Retina (tissue), 1 donor: ENCODE measurements around the gene ERN1.

ENCODE experiments used
- DNase-seq: peaks from one replicate; pipeline ENCODE4 v3.0.0-alpha.2; 2016

ERN1 gene

DNA sequence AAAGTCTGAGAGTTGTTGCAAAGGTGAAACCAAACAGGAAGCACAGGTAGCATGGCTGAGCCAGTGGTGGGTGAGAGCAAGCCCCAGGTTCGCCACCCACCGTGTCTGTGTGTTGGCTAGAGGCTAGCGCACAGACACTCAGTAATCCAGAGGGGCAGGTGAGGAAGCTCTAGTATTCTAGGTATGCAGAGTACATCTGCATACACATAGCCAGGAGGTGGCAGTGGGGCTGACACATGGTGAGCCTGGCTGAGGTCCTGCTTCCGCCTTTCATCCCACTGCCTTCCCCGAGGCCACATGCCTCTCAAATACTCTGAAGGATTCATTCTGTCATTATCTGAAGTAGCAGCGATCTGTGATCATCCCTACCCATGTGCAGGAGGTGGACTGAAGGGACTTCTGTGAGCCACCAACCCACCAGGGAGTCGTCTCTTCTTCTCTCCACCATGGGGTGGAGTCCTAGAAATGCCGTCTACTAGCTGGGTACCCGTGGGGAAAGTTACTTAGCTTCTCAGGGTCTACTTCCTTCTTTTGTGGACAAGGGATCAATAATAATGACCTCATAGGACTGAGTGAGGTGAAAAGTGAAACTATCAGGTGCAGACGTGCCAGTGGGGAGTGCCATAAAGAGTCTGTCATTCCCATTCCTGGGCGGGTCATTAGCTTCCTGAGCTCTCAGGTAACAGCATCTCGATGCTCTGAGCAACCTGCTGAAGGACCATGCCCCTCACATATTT, 73.5 kb downstream of the ERN1 start:
- no peak for DNase-seq

DNA sequence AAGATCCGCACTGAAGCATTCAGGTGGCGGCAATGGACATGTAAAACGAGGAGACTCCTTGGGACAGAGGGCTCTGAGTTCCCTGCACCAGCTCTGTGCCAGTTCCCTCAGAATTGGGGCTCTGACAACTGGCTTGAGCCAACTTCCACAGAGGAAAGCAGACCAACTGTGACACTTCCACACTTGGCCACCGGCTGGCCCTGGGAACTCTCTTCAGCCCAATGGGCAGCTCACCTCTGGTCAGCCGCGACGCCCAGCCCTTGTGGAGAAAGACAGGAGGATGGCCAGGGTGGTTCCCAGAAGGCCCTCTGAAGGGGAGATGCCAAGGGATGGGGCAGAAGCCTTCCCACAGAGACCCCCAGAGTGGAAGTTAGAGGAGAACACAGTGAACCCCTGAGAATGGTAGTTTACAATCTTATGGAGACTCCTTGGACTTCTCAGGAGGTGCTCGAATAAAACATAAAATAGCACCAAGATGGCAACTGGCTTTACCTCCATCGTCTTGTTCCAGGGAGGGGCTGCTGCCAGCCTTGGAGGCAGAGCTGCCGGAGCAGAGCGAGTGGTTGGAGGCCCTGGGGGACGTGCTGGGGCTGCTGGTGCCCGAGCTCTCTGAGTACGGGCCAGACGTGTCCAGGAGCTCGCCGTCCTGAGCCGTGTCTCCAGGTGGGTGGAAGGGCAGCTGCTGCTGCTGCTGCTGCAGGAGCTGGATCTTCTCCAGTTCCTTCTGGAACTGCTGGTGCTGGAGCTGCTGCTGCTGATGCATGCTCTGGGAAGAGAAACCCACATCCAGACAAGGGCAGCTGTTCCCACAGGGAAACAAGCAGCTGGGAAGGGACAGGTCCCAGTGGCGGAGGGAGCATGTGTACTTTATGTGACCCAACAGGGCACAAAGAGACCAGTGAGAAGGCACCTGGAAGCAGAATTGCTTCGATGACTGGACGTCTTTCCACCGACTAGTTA, 74.5 kb downstream of the ERN1 start:
- DNase-seq = no peak

DNA sequence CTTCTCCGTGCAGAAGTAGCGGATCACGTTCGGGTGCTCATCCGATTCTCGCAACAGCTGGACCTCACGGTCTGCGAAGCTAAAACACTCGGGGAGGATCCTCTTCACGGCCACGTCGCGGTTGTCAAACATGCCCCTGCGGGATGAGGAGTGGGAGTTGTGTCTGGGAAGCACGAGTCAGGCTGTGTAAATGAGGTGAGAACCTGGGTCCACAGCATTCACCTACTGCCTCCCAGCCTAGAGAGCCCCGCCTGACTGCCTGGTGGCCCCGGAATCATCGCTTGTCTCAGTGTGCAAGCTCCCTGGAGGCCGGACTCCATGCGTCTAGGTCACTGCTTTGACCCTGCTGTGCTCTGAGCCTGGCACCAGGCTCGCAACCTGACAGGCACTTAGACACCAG, 75.6 kb downstream of the ERN1 start:
- DNase-seq = no peak

DNA sequence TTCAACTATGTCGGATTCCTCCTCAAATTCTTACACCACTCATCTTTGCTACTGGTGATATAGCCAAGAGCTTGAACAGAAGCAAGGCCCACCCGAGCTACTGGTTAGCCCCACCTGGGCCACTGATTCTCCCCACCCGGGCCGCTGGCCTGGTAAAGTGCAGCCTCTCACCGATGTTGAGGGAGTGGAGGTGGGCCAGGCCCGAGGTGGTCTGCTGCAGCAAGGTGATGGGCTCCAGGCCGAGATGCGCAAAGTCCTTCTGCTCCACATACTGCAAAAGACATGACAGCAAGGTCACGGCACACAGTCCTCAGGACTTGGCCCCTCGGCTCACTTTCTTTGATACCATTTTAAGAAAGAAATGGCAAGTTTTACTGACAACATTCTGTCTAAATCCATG, 76.8 kb downstream of the ERN1 start:
- no peak for DNase-seq

DNA sequence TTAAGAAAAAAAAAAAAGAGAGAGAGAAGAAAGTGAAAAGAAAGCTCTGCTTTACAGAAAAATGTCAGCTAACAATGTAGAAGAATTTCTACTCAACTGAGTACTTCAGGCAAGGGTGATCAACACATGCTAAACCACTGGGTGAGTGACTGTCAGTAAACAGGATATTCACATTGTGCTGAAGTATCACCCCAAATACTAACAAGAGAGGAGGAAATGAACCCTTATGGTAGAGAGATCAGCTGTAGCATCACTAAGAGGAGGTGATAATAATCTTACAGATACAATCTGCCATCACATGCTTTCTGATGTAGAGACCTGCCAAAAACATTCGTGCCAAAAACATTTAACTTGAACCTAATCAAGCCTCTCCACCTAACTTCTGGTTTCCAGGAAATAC, 78.8 kb downstream of the ERN1 start:
- DNase-seq = no peak

DNA sequence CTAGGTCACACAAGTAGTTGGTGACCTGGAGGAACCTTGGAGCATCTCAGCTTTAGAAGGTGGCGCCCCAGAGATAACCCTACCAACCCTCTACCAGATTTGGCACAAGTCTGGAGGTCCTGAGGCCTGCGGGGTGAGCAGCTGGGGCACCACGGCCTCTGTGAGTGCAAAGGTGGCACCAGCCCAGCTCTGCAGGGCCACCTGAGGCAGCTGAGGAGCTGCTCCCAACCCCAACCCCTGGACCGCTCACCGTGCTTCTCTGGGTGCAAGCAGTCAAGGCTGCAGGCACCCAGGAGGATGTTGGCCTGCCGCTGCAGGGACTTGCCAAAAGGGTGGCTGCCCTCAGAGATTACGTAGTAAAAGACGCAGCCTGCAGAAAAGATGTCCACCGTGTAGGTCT, 81.1 kb downstream of the ERN1 start:
- no peak for DNase-seq

DNA sequence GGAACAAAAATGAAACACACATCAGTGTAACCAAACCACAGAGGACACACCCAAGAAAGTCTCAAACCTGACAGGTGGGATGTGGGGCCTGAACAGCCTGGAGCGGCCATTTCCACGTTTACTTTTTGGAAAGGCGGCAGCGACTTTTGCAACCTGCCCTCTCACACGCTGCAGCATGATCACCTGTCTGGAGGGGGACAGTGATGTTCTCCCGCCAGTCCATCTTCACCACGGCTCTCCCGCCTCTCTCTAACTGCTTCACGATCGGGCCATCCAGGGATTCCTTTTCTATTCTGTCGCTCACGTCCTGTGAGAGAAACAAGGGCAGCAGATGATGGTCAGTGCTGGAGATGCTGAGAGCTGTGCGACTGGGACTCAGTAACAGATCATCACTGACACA, 84.8 kb downstream of the ERN1 start:
- no peak for DNase-seq

DNA sequence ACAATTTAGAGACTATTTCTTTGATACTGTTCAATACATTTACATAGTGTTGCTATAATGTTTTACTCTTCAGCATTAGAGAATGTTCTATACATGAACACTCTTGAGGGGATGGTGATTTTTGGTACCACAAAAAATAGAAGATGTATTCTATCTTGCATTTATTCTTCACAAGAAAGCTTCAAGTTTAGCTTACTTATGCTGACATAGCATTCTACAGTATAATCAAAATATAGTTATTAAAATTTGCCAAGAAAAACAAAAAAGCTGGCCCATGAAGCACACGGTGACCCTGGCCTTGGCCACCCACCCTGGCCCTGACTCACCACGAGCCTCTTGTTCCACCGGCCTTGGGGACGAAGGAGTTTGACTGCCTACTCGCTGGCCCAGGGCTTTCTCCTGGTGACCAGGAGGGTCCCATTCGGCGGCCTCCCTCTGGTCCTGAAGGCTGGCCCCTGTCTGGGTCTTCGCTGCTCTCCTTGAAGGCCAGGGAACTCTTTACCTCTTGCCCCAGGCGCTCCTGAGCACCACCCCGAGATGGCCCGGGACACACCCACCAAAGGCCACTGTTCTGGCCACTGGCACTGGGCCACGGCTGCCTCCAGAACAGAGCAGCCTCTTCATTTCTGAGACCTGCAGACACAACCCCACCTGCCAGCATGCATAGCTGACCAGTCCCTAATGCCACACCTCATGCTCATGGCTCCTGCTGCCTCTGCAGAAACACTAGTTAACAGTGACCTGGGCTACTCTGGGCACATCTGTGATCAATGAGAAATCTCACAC, 87.1 kb downstream of the ERN1 start:
- no peak for DNase-seq

DNA sequence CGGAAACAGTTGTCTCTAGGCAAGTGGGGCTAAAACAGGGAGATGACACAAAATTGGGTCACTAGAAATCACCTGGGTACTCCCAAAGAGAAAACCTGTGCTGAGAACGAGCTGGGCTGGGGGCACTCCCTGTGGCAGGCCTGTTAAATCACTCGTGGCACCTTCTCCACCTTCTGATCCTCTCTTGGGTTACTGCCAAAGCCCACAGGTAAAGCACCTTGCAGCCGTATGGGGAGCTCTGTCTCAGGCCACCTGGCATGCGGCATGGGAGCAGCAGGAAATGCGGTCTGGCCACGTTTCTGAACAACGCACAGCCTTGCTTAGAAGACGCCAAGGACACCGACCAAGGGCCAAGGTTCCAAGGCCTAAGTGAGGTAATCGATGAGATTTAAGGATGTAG, 88.0 kb downstream of the ERN1 start:
- DNase-seq = no peak

DNA sequence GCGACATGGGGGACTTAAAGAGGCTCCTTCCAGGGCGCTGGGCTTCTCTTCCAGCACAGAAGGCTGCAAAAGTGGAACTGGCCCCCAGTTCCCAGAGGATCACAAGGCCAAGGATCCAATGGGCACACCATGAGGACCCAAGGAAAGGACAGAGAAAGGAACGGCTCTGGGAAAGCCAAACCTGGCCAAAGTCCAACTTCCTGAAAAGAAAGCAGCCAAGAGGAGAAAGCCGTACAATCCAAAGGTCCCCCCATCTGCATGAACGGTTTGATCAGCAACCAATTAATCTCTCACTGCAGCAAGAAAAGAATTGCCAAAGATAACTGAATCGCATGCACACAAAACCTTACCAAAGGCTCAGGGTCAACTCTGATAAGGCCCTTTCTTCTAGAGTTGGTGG, 89.7 kb downstream of the ERN1 start:
- DNase-seq = no peak

DNA sequence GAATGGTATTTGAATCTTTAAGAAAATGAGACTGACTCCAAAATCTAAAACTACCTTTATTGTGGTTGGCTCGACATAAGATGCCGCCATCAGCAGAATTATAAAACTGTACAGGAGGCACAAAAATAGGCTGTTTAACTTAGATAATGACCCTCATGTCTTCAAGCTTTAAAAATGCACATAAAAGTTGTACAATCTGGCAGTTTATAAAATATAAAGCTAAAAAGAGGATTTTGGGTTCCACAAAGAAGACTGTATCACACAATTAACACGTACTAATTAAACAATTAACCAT, 90.9 kb downstream of the ERN1 start:
- DNase-seq = no peak

DNA sequence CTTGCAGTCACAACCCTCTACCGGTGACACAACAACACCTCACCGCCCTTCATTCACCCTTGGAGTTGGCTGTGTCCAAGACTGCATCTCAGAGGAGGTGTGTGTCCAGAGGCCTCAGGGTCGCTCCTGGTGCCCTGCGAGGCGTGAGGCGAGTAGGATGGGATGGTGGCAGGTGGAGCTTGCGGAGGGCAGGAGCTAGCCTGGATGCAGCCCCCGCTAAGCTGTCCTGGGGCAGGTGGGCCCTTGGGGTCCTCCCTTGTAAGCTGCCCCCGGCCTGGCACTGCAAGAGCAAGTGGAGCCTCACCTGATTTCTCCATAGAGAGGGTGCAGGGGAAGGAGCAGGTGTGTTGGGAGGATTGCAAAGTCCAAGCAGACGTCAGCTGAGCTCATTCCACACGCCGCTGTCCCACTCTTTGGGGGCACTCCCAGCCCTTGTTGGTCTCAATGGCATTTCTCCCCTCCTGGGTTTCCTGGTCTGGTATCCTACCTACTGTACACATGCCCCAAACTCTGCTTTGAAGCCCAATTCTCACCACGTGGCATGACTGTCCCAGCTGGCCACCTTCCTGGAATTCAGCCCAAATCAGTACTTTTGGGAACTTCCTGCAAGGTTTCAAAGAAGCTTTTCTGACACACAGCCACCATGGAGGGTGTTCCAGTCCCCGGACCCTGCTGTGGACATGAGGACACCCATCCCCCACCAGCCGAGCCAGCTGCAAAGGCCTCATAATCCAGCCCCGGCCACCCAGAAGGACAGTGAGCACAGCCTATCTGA, 91.4 kb downstream of the ERN1 start:
- no peak for DNase-seq

DNA sequence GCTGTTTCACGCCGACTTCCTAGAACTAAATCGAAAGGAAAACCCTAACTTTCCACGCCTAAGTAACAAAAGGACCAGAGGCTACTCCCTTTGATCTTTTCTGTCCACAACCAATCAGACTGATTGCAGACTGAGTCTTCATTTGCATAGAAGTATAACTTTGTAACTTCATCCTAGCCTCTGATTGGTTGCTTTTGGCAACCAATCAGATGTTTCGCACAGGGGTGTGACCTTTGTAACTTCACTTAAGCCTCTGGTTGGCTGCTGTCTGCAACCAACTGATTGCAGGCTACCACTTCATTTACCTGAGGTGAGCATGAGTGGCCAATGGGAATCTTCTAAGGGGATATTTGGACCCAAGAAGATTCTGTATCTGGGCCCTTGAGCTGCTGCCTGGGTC, 92.1 kb downstream of the ERN1 start:
- DNase-seq = no peak

DNA sequence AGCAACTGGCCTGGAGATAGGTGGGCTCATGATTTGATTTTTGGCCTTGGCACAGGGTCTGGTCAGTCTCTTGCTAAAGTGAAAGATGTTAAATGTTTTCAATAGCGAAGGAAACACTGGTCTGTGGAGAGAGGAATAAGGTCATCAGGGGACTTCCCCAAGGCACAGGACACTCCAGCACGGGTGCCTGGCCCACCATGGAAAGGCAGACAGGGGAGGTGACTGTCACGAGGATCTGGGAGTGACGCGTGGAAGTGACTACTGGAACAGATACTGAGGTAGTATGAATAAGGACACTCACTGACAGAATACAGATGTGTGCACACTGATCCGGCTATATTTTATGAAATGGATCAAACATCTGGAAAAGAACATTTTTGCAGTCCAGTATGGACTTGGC, 92.8 kb downstream of the ERN1 start:
- no peak for DNase-seq

DNA sequence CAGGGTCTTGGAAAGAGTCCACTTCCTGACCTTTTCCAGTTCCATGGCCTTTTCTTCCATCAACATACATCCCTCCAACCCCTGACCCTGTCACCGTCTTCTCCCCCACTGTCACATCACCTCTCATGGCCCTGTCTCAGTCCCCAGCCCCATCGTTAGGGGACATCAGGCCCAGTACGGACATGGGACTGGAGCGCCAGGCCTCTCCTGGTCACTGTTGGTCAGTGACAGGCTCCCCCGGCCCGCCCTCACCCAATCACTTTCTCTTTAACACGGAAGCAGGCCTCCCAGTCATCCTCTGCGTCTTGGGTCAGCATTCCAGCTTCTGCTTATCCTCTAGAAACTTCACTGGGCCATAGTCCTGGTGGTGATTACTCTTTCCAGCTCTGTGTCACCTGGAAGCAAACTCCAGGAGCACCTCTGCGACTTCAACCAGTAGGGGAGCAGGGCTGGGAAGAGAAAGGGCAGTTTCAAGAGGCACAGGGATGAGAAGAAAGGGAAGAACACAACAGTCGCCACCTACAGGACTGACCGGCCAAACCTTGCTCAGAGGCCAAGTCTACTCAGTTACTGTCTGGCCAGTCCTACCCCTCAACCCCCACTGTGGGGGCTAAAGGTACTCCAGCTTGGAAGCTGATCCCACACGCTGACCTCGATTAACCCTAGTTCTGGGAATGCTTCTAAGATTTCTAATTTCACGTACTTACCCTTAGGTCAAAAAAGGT, 93.6 kb downstream of the ERN1 start:
- no peak for DNase-seq

DNA sequence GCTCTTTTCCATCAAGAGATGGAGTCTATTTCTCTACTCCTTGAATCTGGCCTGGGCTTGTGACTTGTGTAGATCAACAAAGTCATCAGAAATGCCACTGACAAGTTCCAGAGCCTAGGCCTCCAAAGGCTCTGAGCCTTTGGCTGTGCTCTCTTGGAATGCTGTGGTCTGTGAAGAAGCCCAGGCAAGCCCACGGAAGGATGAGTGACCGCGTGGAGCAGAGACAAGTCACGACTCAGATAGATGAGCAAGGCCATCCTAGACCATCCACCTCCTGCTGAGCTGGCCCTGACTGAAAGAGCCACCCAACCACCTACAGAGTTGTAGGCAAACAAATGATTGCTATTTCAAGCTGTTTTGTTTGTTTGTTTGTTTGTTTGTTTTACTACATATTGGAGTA, 97.9 kb downstream of the ERN1 start:
- no peak for DNase-seq

DNA sequence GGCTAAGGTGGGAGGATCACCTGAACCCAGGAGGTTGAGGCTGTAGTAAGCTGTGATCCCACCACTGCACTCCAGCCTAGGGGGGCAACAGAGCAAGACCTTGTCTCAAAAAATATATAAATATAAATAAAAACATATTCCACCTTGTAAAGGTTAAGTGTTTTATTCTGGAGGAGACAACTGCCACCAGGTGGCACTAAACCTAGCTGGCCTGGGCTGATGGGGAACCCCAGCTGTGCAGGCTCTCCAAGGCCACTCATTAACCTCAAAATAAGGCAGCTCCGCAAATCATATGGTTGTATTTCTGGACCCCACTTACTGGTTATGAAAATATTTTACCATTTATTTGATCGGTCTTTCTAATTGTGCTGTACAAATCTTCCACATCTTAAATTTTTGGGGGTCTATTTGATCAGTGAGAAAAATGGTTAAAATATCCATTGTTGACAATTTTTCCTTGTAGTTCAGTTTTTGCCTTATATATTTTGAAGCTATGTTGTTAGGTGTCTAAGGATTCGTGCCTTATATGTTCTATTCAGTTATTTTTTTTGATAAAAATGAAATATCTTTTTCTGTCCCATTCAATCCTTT, 101.0 kb downstream of the ERN1 start:
- peak; percentile 45 for DNase-seq

DNA sequence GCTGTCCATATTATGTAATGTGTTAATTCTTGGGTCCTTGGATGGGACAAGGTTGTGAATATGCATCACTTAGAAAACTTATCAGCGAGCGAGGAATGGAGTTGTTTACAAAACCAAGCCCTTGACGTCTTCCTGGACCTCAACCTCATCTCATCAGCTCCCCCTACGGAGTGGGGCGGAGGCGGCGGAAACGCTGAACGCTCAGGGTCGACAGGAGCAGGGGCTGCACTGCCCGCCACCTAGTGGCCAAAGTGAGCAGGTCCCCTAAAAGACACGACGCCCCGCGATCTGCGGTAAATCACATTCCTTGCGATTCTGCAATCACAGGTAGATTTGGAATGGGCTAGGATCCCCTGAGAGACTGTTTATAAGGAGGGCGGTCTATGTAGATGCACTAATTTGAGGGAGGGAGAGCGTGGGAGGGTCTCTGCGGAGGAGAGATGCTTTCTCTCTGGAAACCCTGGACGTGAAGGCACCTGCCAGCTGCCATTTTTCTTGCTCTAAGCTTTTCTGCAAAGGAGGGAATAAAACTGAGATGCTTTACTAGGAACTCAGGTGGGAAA, 104.1 kb downstream of the ERN1 start:
- peak; percentile 73 for DNase-seq

DNA sequence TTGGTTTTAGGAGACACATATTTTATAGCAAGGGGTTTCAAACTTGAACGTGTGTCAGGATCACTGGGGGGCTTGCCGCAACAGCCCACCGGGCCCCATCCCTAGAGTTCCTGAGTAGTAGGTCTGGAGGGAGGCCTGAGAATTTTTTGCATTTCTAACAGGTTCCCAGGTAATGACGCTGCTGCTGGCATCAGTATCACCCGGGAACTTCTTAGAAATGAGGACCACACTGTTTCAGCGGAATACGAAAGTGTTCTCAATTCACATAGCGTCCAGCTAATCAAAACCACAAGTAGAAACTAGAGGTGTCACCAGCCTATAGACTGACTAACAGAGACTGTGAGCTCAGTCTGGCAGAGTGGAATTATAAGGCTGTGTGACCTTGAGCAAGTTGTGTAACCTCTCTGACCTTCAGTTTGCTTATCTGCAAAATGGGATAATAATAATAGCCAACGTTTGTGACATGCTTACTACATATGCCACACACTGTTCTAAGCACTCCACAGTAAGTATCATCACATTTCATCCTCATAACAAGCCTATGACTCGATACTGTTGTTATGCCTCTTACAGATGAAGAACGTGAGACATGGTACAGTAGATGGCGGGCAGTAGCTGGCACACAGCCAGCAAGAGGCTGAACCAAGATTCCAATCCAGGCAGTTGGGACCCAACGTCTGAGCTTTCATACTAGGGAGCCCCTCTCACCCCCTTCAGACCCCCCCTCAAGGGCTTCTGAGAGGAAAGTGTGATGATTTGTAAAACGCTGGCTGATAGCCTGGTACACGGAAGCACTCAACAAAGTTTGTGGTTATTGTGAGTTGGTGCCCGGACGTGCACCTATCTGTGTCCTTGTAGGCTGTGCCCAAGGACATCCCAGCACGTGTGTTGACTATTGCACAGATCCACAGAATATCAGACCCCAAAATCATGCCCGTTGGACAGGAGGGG, 104.9 kb downstream of the ERN1 start:
- peak; percentile 19 for DNase-seq

DNA sequence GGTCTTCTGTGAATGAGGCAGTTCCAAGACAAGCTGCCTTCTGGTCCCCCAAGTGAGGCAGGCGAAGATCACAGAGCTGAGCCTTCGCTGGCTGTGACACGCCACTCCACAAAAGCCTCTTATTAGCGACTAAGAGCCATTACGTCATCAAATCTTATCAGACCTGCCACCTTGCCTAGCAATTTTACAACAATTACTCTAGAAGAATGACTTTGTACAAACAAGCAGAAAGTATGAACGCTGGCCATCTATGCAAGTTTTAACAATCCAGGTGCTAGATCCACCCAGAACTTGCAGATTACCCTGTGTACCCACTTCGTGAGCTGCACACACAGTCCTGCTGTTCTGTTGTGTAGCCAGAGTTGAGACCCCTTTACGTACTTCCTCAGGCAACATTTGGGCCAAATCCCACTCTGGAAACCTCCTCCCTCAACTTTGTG, 105.7 kb downstream of the ERN1 start:
- no peak for DNase-seq
